MCF 10A (cell line): ENCODE measurements around the gene LY6G6D. TPM values are rescaled to one million over a fixed set of nuclear protein-coding genes. Genes with fewer than 3 reads are reported as not detected.

Source experiments
- BruUV-seq: library from RNA; stranded (reverse); fragments of 400-500 nt; replicated peaks from 2 replicates; lab custom pipeline; 2021; lab: Mats Ljungman, UMichigan
- CTCF ChIA-PET: fragments of 300-600 bp; sonication (Branson Sonifier 250); formaldehyde crosslinking; extraction: SDS; loops from one replicate; lab custom pipeline; 2021; ENCODE audit warnings: antibody characterized with exemption, inconsistent platforms; lab: Yijun Ruan, JAX
- POLR2A ChIA-PET: fragments of 300-600, 350-650 bp; sonication (Branson Sonifier 250); formaldehyde crosslinking; extraction: SDS; loops from one replicate; lab custom pipeline; 2020; ENCODE audit warnings: antibody characterized with exemption, inconsistent platforms; lab: Yijun Ruan, JAX
- DNase-seq: peaks from one replicate; pipeline ENCODE4 v3.0.0-alpha.2; 2018; ENCODE audit not compliant: unreplicated experiment
- H3K27ac Mint-ChIP-seq: one replicate; pipeline ENCODE4 v1.8.0; 2022; ENCODE audit warnings: mild to moderate bottlenecking, low read depth, mixed read lengths; ENCODE audit not compliant: unreplicated experiment
- H3K27me3 Mint-ChIP-seq: one replicate; pipeline ENCODE4 v1.8.0; 2022; ENCODE audit warnings: mixed read lengths; ENCODE audit not compliant: insufficient read depth, unreplicated experiment
- H3K36me3 Mint-ChIP-seq: one replicate; pipeline ENCODE4 v1.8.0; 2022; ENCODE audit warnings: mild to moderate bottlenecking, moderate library complexity, mixed read lengths; ENCODE audit not compliant: insufficient read depth, unreplicated experiment
- H3K4me1 Mint-ChIP-seq: one replicate; pipeline ENCODE4 v1.8.0; 2022; ENCODE audit warnings: mixed read lengths; ENCODE audit not compliant: insufficient read depth, unreplicated experiment
- H3K4me3 Mint-ChIP-seq: one replicate; pipeline ENCODE4 v1.8.0; 2022; ENCODE audit warnings: mild to moderate bottlenecking, moderate library complexity, mixed read lengths; ENCODE audit not compliant: unreplicated experiment
- H3K9me3 Mint-ChIP-seq: one replicate; pipeline ENCODE4 v1.8.0; 2022; ENCODE audit warnings: mixed read lengths; ENCODE audit not compliant: unreplicated experiment
- intact Hi-C: fragments of 100-400 bp; cut with micrococcal nuclease; formaldehyde crosslinking; loops from 2 replicates; pipeline ENCODE4 v1.14.1; 2022
- total RNA-seq: library from RNA; stranded (reverse); gene quantifications from 2 replicates; pipeline ENCODE4 v1.2.3, GENCODE V29; 2022
- TF ChIP-seq, protein P1 (sequence below): fragments of 200-600 bp; IDR thresholded peaks from one replicate; pipeline ENCODE4 v1.8.0; 2022; ENCODE audit warnings: antibody characterized with exemption, mild to moderate bottlenecking; ENCODE audit not compliant: unreplicated experiment

The LY6G6D gene
- total RNA-seq, 1 experiment from 2014 or later, result not detected

DNA sequence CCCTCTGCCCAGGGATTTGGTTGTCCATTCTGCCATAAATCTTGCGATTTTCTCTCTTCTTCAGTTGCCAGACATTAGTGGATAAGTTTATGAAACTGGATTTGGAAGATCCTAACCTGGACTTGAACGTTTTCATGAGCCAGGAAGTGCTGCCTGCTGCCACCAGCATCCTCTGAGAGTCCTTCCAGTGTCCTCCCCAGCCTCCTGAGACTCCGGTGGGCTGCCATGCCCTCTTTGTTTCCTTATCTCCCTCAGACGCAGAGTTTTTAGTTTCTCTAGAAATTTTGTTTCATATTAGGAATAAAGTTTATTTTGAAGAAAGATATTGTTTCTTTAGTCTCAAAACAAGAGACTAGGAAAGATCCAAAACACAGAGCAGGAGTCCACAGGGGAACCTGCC lies 47.2 kb downstream of the LY6G6D start, which contains the start of gene SAPCD1:
SAPCD1 (plus strand) TSS at position 301 of the 400 bp plus-strand sequence. CDS start 399 bp downstream, outside the sequence.
- Mint-ChIP-seq H3K9me3 (no peaks in the 10 kb centered on the region), H3K4me3 (no peak within 1 kb of the TSS), H3K4me1 (no peaks in the 10 kb centered on the region), H3K27me3 (no peaks in the 10 kb centered on the region), H3K27ac (no peak within 1 kb of the TSS), H3K36me3 (no peaks in the 10 kb centered on the region)
- no peak for DNase-seq
- no TSS peak for BruUV-seq
- TF ChIP-seq, protein P1, sequence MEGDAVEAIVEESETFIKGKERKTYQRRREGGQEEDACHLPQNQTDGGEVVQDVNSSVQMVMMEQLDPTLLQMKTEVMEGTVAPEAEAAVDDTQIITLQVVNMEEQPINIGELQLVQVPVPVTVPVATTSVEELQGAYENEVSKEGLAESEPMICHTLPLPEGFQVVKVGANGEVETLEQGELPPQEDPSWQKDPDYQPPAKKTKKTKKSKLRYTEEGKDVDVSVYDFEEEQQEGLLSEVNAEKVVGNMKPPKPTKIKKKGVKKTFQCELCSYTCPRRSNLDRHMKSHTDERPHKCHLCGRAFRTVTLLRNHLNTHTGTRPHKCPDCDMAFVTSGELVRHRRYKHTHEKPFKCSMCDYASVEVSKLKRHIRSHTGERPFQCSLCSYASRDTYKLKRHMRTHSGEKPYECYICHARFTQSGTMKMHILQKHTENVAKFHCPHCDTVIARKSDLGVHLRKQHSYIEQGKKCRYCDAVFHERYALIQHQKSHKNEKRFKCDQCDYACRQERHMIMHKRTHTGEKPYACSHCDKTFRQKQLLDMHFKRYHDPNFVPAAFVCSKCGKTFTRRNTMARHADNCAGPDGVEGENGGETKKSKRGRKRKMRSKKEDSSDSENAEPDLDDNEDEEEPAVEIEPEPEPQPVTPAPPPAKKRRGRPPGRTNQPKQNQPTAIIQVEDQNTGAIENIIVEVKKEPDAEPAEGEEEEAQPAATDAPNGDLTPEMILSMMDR, result no peak
- ChIA-PET POLR2A (no interaction called here), CTCF (no interaction called here)
- intact Hi-C loops, result no loop called here

DNA sequence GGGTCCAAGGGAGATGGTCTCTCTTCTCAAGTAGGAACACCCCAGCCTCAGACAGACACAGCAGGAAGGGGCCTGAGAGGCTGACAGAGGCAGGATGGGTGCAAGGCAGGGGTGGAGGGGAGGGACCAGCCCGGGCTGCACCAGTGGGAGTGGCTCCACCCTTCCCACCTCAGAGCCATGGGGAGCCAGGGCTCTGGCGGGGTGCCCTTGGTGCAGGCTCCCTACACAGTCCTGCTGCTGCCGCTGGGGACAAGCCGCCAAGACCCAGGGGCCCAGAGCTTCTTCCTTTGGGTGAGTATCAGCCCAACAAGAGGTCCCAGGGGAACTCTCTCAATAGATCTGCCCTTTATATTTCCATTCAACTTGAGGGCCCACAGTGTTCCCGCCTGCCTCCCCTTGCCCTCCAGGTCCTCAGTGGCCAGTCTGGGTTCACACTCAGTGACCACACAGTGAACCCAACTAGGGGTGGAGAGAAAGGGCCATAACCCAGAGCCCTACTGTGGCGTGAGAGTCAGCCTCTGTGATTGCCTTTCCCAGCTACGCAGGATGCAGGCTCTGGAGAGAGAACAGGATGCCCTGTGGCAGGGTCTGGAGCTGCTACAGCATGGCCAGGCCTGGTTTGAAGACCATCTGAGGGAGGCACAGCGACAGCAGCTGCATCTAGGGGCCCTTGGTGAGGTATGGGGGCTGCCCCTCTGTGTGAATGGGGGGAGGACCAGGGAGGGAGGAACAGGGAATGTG lies 47.9 kb downstream of the LY6G6D start:
- Mint-ChIP-seq H3K27ac (no peak overlapping the region), H3K4me3 (no peak overlapping the region), H3K27me3 (no peaks in the 10 kb centered on the region), H3K9me3 (no peaks in the 10 kb centered on the region), H3K4me1 (no peaks in the 10 kb centered on the region), H3K36me3 (no peaks in the 10 kb centered on the region)
- intact Hi-C loops, result no loop called here
- no TSS peak for BruUV-seq
- POLR2A ChIA-PET, result interaction anchor here (1.1 kb wide), 1 partner anchor 10 kb away, joined by 3 read pairs; no protein-coding TSS in a partner anchor
- CTCF ChIA-PET, result interaction anchor here (0.7 to 1.2 kb wide), 3 partner anchors 28 to 988 kb away, joined by 3 to 4 read pairs (median 3); no protein-coding TSS in a partner anchor
- TF ChIP-seq, protein P1, result no peak
- no peak for DNase-seq

DNA sequence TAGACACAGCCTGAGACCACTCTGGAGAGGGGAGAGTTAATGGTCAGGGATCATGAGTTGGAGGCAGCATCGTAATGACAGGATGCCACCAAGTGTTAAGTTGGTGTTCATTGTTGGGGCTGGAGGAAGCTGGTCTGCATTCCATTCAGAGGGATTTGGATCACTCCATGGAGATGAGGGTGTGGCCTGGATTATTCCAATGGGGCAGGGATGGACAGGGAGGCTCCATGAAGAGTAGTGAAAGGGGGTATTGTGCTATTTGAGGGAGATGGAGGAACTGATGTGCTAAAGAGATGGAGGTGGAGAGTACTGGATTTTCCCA lies 48.4 kb downstream of the LY6G6D start:
- TF ChIP-seq, protein P1, result no peak
- peak; percentile 26 for DNase-seq
- CTCF ChIA-PET, result interaction anchor here (0.7 to 1.2 kb wide), 3 partner anchors 27 to 987 kb away, joined by 3 to 4 read pairs (median 3); no protein-coding TSS in a partner anchor

GRCh38 chr6:31764198-31764597 lies 49.0 kb downstream of the LY6G6D start:
- ChIA-PET POLR2A (interaction anchor here (1.1 kb wide), 1 partner anchor 11 kb away, joined by 3 read pairs; no protein-coding TSS in a partner anchor), CTCF (no interaction called here)
- Mint-ChIP-seq H3K36me3 (no peaks in the 10 kb centered on the region), H3K27me3 (no peaks in the 10 kb centered on the region), H3K4me1 (no peaks in the 10 kb centered on the region), H3K9me3 (no peaks in the 10 kb centered on the region), H3K4me3 (no peak overlapping the region), H3K27ac (no peak overlapping the region)
- TF ChIP-seq, protein P1, result no peak
- no TSS peak for BruUV-seq
- intact Hi-C loops, result no loop called here
- DNase-seq, result no peak

More for the DNA sequence above, 48.4 kb downstream of the LY6G6D start:
- intact Hi-C loops, result no loop called here
- Mint-ChIP-seq H3K27ac (no peak overlapping the region), H3K9me3 (no peaks in the 10 kb centered on the region), H3K4me3 (no peak overlapping the region), H3K4me1 (no peaks in the 10 kb centered on the region), H3K27me3 (no peaks in the 10 kb centered on the region), H3K36me3 (no peaks in the 10 kb centered on the region)
- POLR2A ChIA-PET, result interaction anchor here (1.1 kb wide), 1 partner anchor 11 kb away, joined by 3 read pairs; no protein-coding TSS in a partner anchor
- BruUV-seq, result no TSS peak
